IPS-20b (cell line): ENCODE measurements around the gene L1CAM.

Source experiments
- H3K27ac ChIP-seq: one replicate; pipeline ENCODE4 v1.5.1; 2013; ENCODE audit warnings: low read length
- H3K27me3 ChIP-seq: 2 replicates; pipeline ENCODE4 v1.6.1; 2013; ENCODE audit warnings: mild to moderate bottlenecking, low read length, inconsistent platforms; ENCODE audit not compliant: insufficient read depth
- H3K36me3 ChIP-seq: 2 replicates; pipeline ENCODE4 v1.6.1; 2013; ENCODE audit warnings: low read depth, mild to moderate bottlenecking, inconsistent platforms, low read length, moderate library complexity; ENCODE audit not compliant: insufficient read depth
- H3K4me1 ChIP-seq: 2 replicates; pipeline ENCODE4 v1.6.1; 2013; ENCODE audit warnings: mild to moderate bottlenecking, control low read depth, inconsistent platforms, low read length, moderate library complexity; ENCODE audit not compliant: insufficient read depth
- H3K4me3 ChIP-seq: 2 replicates; pipeline ENCODE4 v1.5.1; 2013; ENCODE audit warnings: mild to moderate bottlenecking, low read length, inconsistent platforms
- H3K9ac ChIP-seq: 2 replicates; pipeline ENCODE4 v1.6.1; 2013; ENCODE audit warnings: low read depth, mild to moderate bottlenecking, inconsistent platforms, low read length, moderate library complexity
- H3K9me3 ChIP-seq: 2 replicates; pipeline ENCODE4 v1.6.1; 2013; ENCODE audit warnings: mild to moderate bottlenecking, low read depth, low read length, inconsistent platforms; ENCODE audit not compliant: insufficient read depth

The L1CAM gene

GRCh38 chrX:153885968-153886903, at the start of gene L1CAM:
Gene L1CAM (minus strand): TSS chrX:153886173. CDS start chrX:153875836, 10,337 bp downstream.
- peaks cover 3% of the 10 kb centered on the region; the same call in 1 of the 2 replicates for H3K4me1 ChIP-seq
- H3K36me3 ChIP-seq, result no peaks in the 10 kb centered on the region
- peak within 1 kb of the TSS; percentile 51; the same call in 1 of the 2 replicates for H3K9ac ChIP-seq
- peak within 1 kb of the TSS; percentile 58; the same call in 1 of the 2 replicates for H3K4me3 ChIP-seq
- no peak within 1 kb of the TSS for H3K27ac ChIP-seq
- H3K27me3 ChIP-seq, result peaks cover 36% of the 10 kb centered on the region
- H3K9me3 ChIP-seq, result no peaks in the 10 kb centered on the region

- Histone ChIP-seq H3K4me1 (peaks cover 5% of the 10 kb centered on the region; the same call in 1 of the 2 replicates), H3K4me3 (peak overlapping the region; percentile 53; the same call in 1 of the 2 replicates), H3K27me3 (no peaks in the 10 kb centered on the region), H3K9ac (no peak overlapping the region), H3K36me3 (peaks cover 7% of the 10 kb centered on the region), H3K9me3 (no peaks in the 10 kb centered on the region), H3K27ac (no peak overlapping the region)
These were observed 49.4 kb upstream of the L1CAM start for GRCh38 chrX:153935326-153935851.

- H3K27ac ChIP-seq, result no peak within 1 kb of the TSS
- H3K4me3 ChIP-seq, result peak within 1 kb of the TSS; percentile 71
- H3K36me3 ChIP-seq, result peaks cover 7% of the 10 kb centered on the region
- no peaks in the 10 kb centered on the region for H3K9me3 ChIP-seq
- H3K27me3 ChIP-seq, result no peaks in the 10 kb centered on the region
- peaks cover 2% of the 10 kb centered on the region; the same call in 1 of the 2 replicates for H3K4me1 ChIP-seq
- peak within 1 kb of the TSS; percentile 73; the same call in 1 of the 2 replicates for H3K9ac ChIP-seq
These were observed 48.9 kb upstream of the L1CAM start, which contains the start of gene NAA10 for GRCh38 chrX:153934762-153935325. Gene NAA10 (minus strand): TSS chrX:153935037. CDS start chrX:153934904, 133 bp downstream.

- Histone ChIP-seq H3K36me3 (peaks cover 9% of the 10 kb centered on the region), H3K9me3 (no peaks in the 10 kb centered on the region), H3K4me3 (peak overlapping the region; percentile 71), H3K4me1 (no peaks in the 10 kb centered on the region; the same call in 1 of the 2 replicates), H3K9ac (peak overlapping the region; percentile 73; the same call in 1 of the 2 replicates), H3K27ac (no peak overlapping the region), H3K27me3 (no peaks in the 10 kb centered on the region)
These were observed 48.3 kb upstream of the L1CAM start for GRCh38 chrX:153934148-153934761.

- H3K27ac ChIP-seq, result no peak overlapping the region
- peaks cover 11% of the 10 kb centered on the region for H3K36me3 ChIP-seq
- no peaks in the 10 kb centered on the region for H3K9me3 ChIP-seq
- no peaks in the 10 kb centered on the region; the same call in 1 of the 2 replicates for H3K4me1 ChIP-seq
- peak overlapping the region; percentile 73; the same call in 1 of the 2 replicates for H3K9ac ChIP-seq
- H3K27me3 ChIP-seq, result no peaks in the 10 kb centered on the region
- H3K4me3 ChIP-seq, result peak overlapping the region; percentile 71
These were observed 47.8 kb upstream of the L1CAM start for GRCh38 chrX:153933748-153934147.

GRCh38 chrX:153932220-153932915, 46.4 kb upstream of the L1CAM start:
- Histone ChIP-seq H3K27ac (no peak overlapping the region), H3K4me1 (no peaks in the 10 kb centered on the region; the same call in 1 of the 2 replicates), H3K9me3 (no peaks in the 10 kb centered on the region), H3K36me3 (peaks cover 11% of the 10 kb centered on the region), H3K27me3 (no peaks in the 10 kb centered on the region), H3K9ac (no peak overlapping the region), H3K4me3 (no peak overlapping the region)

- Histone ChIP-seq H3K4me1 (no peaks in the 10 kb centered on the region; the same call in 1 of the 2 replicates), H3K27me3 (no peaks in the 10 kb centered on the region), H3K4me3 (no peak overlapping the region), H3K9me3 (no peaks in the 10 kb centered on the region), H3K27ac (no peak overlapping the region), H3K9ac (no peak overlapping the region), H3K36me3 (peaks cover 11% of the 10 kb centered on the region)
These were observed 45.8 kb upstream of the L1CAM start for GRCh38 chrX:153931748-153932147.

GRCh38 chrX:153931151-153931550, 45.2 kb upstream of the L1CAM start:
- H3K9me3 ChIP-seq, result no peaks in the 10 kb centered on the region
- H3K27ac ChIP-seq, result no peak overlapping the region

GRCh38 chrX:153930011-153930910, 44.3 kb upstream of the L1CAM start:
- H3K27ac ChIP-seq, result no peak overlapping the region
- H3K27me3 ChIP-seq, result no peaks in the 10 kb centered on the region; the same call in 1 of the 2 replicates
- H3K9ac ChIP-seq, result no peak overlapping the region
- H3K9me3 ChIP-seq, result no peaks in the 10 kb centered on the region
- H3K36me3 ChIP-seq, result peaks cover 11% of the 10 kb centered on the region
- H3K4me3 ChIP-seq, result no peak overlapping the region
- peaks cover 1% of the 10 kb centered on the region; the same call in 1 of the 2 replicates for H3K4me1 ChIP-seq

More at GRCh38 chrX:153931151-153931550, 45.2 kb upstream of the L1CAM start:
- peaks cover 11% of the 10 kb centered on the region for H3K36me3 ChIP-seq
- H3K4me3 ChIP-seq, result no peak overlapping the region
- H3K4me1 ChIP-seq, result no peaks in the 10 kb centered on the region; the same call in 1 of the 2 replicates
- no peaks in the 10 kb centered on the region for H3K27me3 ChIP-seq
- no peak overlapping the region for H3K9ac ChIP-seq

- Histone ChIP-seq H3K4me1 (peaks cover 2% of the 10 kb centered on the region; the same call in 1 of the 2 replicates), H3K9me3 (no peaks in the 10 kb centered on the region), H3K36me3 (peaks cover 11% of the 10 kb centered on the region), H3K27me3 (no peaks in the 10 kb centered on the region; the same call in 1 of the 2 replicates), H3K4me3 (no peak overlapping the region), H3K27ac (no peak overlapping the region), H3K9ac (no peak overlapping the region)
These were observed 43.6 kb upstream of the L1CAM start for GRCh38 chrX:153929576-153929975.
